Gastrocnemius medialis (tissue), 4 donors: ENCODE results near the gene EIF3B. TPM values are rescaled to one million over a fixed set of nuclear protein-coding genes. Genes with fewer than 3 reads are reported as not detected.

Experiments
- ATAC-seq, 2 donors: fragments of 150-250 bp; one replicate each; pipeline ENCODE4 v1.9.1; 2016
- DNase-seq, 2 donors: peaks; one replicate each; pipeline ENCODE4 v3.0.0-alpha.2; 2019
- H3K27ac ChIP-seq, 4 donors: fragments of 200-600 bp; sonication (generic); 1 replicate in 1 of 4; 2 replicates in 3 of 4; pipeline ENCODE4 v1.5.1; 2016 to 2018; ENCODE audit warnings: mild to moderate bottlenecking in 2 of 4, moderate library complexity in 1 of 4
- H3K27me3 ChIP-seq, 3 donors: fragments of 200-600 bp; sonication (generic) in 2 of 3; 1 replicate in 1 of 3; 2 replicates in 2 of 3; pipeline versions ENCODE4 v1.5.1 to v1.6.0; 2016 to 2019; ENCODE audit warnings: mild to moderate bottlenecking in 1 of 3, moderate library complexity in 1 of 3
- H3K36me3 ChIP-seq, 2 donors: fragments of 200-600 bp; sonication (generic) in 1 of 2; one replicate each; pipeline ENCODE4 v1.5.1; 2017 to 2018
- H3K4me1 ChIP-seq, 2 donors: fragments of 200-600 bp; sonication (generic) in 1 of 2; one replicate each; pipeline ENCODE4 v1.5.1; 2016 to 2017; ENCODE audit warnings: mild to moderate bottlenecking in 2 of 2
- H3K4me3 ChIP-seq, 4 donors: fragments of 200-600 bp; sonication (generic) in 3 of 4; 1 replicate in 1 of 4; 2 replicates in 3 of 4; pipeline ENCODE4 v1.5.1; 2016 to 2019; ENCODE audit warnings: mild to moderate bottlenecking in 2 of 4
- H3K9me3 ChIP-seq, 3 donors: fragments of 200-600 bp; sonication (generic) in 2 of 3; 1 replicate in 1 of 3; 2 replicates in 2 of 3; pipeline ENCODE4 v1.5.1; 2016 to 2019
- CTCF ChIP-seq, 5 experiments: fragments of 450-650 bp in 3 of 5; fragments of 200-600 bp in 2 of 5; sonication (generic) in 2 of 5; IDR thresholded peaks in 4 of 5; conservative IDR thresholded peaks in 1 of 5; 1 replicate in 4 of 5; 2 replicates in 1 of 5; pipeline ENCODE4 v1.5.1; 2016 to 2019; ENCODE audit warnings: antibody characterized with exemption in 5 of 5, mild to moderate bottlenecking in 3 of 5, moderate library complexity in 3 of 5
- POLR2A ChIP-seq, 2 donors: fragments of 450-650 bp; IDR thresholded peaks; one replicate each; pipeline ENCODE4 v1.6.1; 2017; ENCODE audit warnings: antibody characterized with exemption in 2 of 2, mild to moderate bottlenecking in 2 of 2, moderate library complexity in 2 of 2
- in situ Hi-C, 4 donors: fragments of 200-750 bp; cut with MboI; loops; one replicate each; pipeline versions ENCODE4 v1.15.0 to v1.8.0; 2017; ENCODE audit warnings: low sequenced_read_pairs in 4 of 4
- intact Hi-C: fragments of 100-400 bp; cut with DNase I; formaldehyde crosslinking; loops from one replicate; pipeline ENCODE4 v1.15.1; 2023; ENCODE audit warnings: low total_unique reads
- total RNA-seq, 4 donors: library from RNA; depleted of rRNA; stranded (reverse); fragments of >200 nt; gene quantifications; one replicate each; pipeline versions ENCODE4 v1.1.0 to v1.2.3, GENCODE V29; 2016

Gene EIF3B
- total RNA-seq, 4 donors from 2014 or later = 105 to 207 (median 195) TPM

- Histone ChIP-seq H3K27me3 (no peaks in the 10 kb centered on the region), H3K9me3 (no peaks in the 10 kb centered on the region), H3K4me3 (no peak overlapping the region), H3K4me1 (peaks cover 3 to 6% of the 10 kb centered on the region in 2 donors), H3K27ac (no peak overlapping the region), H3K36me3 (peaks cover 7 to 67% of the 10 kb centered on the region in 2 donors)
- in situ Hi-C loops = no loop called here
- ATAC-seq (no peak), DNase-seq (no peak)
- intact Hi-C loops = no loop called here
- no peak for TF ChIP-seq POLR2A (IDR thresholded peaks at IDR 0.05)
These were observed 24.5 kb downstream of the EIF3B start for GRCh38 chr7:2379161-2379560.

GRCh38 chr7:2379821-2380450, 25.3 kb downstream of the EIF3B start:
- ATAC-seq = no peak

GRCh38 chr7:2380461-2380860, 25.8 kb downstream of the EIF3B start:
- no peak overlapping the region for H3K27ac ChIP-seq
- H3K4me3 ChIP-seq = no peak overlapping the region
- no peaks in the 10 kb centered on the region for H3K4me1 ChIP-seq
- TF ChIP-seq CTCF (IDR thresholded peaks at IDR 0.05 in 4 of 5, conservative IDR thresholded peaks at IDR 0.05 in 1 of 5) (no peak), POLR2A (IDR thresholded peaks at IDR 0.05) (no peak)
- DNase-seq = no peak
- no peaks in the 10 kb centered on the region for H3K27me3 ChIP-seq
- no peaks in the 10 kb centered on the region for H3K9me3 ChIP-seq
- no peak for ATAC-seq
- peaks cover 2 to 54% of the 10 kb centered on the region in 2 donors for H3K36me3 ChIP-seq
- intact Hi-C loops = no loop called here
- in situ Hi-C loops = no loop called here

More at GRCh38 chr7:2379821-2380450, 25.3 kb downstream of the EIF3B start:
- DNase-seq = no peak
- TF ChIP-seq CTCF (IDR thresholded peaks at IDR 0.05 in 4 of 5, conservative IDR thresholded peaks at IDR 0.05 in 1 of 5) (no peak), POLR2A (IDR thresholded peaks at IDR 0.05) (no peak)
- Histone ChIP-seq H3K27ac (no peak overlapping the region), H3K36me3 (peaks cover 6 to 59% of the 10 kb centered on the region in 2 donors), H3K27me3 (no peaks in the 10 kb centered on the region), H3K4me3 (no peak overlapping the region), H3K4me1 (peaks cover 0 to 3% of the 10 kb centered on the region in 2 donors), H3K9me3 (no peaks in the 10 kb centered on the region)
- intact Hi-C loops (no loop called here), in situ Hi-C loops (no loop called here)

GRCh38 chr7:2381227-2381626, 26.6 kb downstream of the EIF3B start:
- DNase-seq = no peak
- H3K4me3 ChIP-seq = no peak overlapping the region
- no peaks in the 10 kb centered on the region for H3K9me3 ChIP-seq
- H3K27me3 ChIP-seq = no peaks in the 10 kb centered on the region
- intact Hi-C loops (no loop called here), in situ Hi-C loops (no loop called here)
- H3K36me3 ChIP-seq = peaks cover 2 to 46% of the 10 kb centered on the region in 2 donors
- H3K4me1 ChIP-seq = no peaks in the 10 kb centered on the region
- ATAC-seq = no peak
- no peak for TF ChIP-seq POLR2A (IDR thresholded peaks at IDR 0.05)
- TF ChIP-seq CTCF (IDR thresholded peaks at IDR 0.05 in 4 of 5, conservative IDR thresholded peaks at IDR 0.05 in 1 of 5) = no peak
- H3K27ac ChIP-seq = no peak overlapping the region

- DNase-seq = no peak
- Histone ChIP-seq H3K4me3 (no peak overlapping the region), H3K36me3 (peaks cover 2 to 39% of the 10 kb centered on the region in 2 donors), H3K27me3 (no peaks in the 10 kb centered on the region), H3K4me1 (no peaks in the 10 kb centered on the region), H3K9me3 (no peaks in the 10 kb centered on the region), H3K27ac (no peak overlapping the region)
- in situ Hi-C loops = no loop called here
- intact Hi-C loops = no loop called here
- no peak for ATAC-seq
- TF ChIP-seq POLR2A (IDR thresholded peaks at IDR 0.05) = no peak
- no peak for TF ChIP-seq CTCF (IDR thresholded peaks at IDR 0.05 in 4 of 5, conservative IDR thresholded peaks at IDR 0.05 in 1 of 5)
These were observed 27.4 kb downstream of the EIF3B start for GRCh38 chr7:2381881-2382509.
